Activated CD4-positive, alpha-beta T cell treated with anti-CD3 and anti-CD28 coated beads, Interleukin-2, Interleukin-4, amounts not matched to agents 100 ng/mL and 50 ng/mL, durations not matched to agents 16 hours and 8 hours (primary cell): ENCODE data around the gene TMEM203.

Experiments used
- DNase-seq: peaks from one replicate; pipeline ENCODE4 v3.0.0-alpha.2; 2020; ENCODE audit warnings: low spot score

TMEM203 gene

GRCh38 chr9:137178939-137179630 lies 26.4 kb downstream of the TMEM203 start:
- no peak for DNase-seq

GRCh38 chr9:137178201-137178938 lies 27.1 kb downstream of the TMEM203 start:
- no peak for DNase-seq

- DNase-seq = no peak
Measured at GRCh38 chr9:137176302-137177182, 28.9 kb downstream of the TMEM203 start.

- no peak for DNase-seq
Measured at GRCh38 chr9:137175345-137175961, 30.0 kb downstream of the TMEM203 start.

- DNase-seq = no peak
Measured at GRCh38 chr9:137174722-137175293, 30.6 kb downstream of the TMEM203 start.

- no peak for DNase-seq
Measured at GRCh38 chr9:137173796-137174664, 31.4 kb downstream of the TMEM203 start.

- DNase-seq = no peak
Measured at GRCh38 chr9:137172901-137173795, 32.3 kb downstream of the TMEM203 start.

GRCh38 chr9:137171149-137171900 lies 34.1 kb downstream of the TMEM203 start:
- no peak for DNase-seq

- DNase-seq = no peak
Measured at GRCh38 chr9:137170486-137171148, 34.8 kb downstream of the TMEM203 start.

GRCh38 chr9:137169896-137170358 lies 35.5 kb downstream of the TMEM203 start, which contains the start of gene LRRC26:
Gene LRRC26 (minus strand): TSS chr9:137170051. CDS start chr9:137169943, 108 bp downstream.
- no peak for DNase-seq

- DNase-seq = no peak
Measured at GRCh38 chr9:137168904-137169856, 36.3 kb downstream of the TMEM203 start.

GRCh38 chr9:137168573-137168903 lies 36.9 kb downstream of the TMEM203 start:
- DNase-seq = no peak

GRCh38 chr9:137167747-137168572 lies 37.5 kb downstream of the TMEM203 start:
- DNase-seq = no peak

GRCh38 chr9:137167277-137167746 lies 38.1 kb downstream of the TMEM203 start:
- no peak for DNase-seq

- no peak for DNase-seq
Measured at GRCh38 chr9:137166380-137167229, 38.8 kb downstream of the TMEM203 start.
